Central memory CD8-positive, alpha-beta T cell (primary cell): ENCODE results near the gene SH3BP5L.

Experiments used
- ATAC-seq: fragments of 150-1000 bp; cut with Tn5 transposase; replicated peaks from 2 replicates; pipeline ENCODE4 v1.10.0; 2022; ENCODE audit warnings: mild to moderate bottlenecking, moderate FRiP score, moderate number of reproducible peaks; ENCODE audit not compliant: poor library complexity, severe bottlenecking; ENCODE audit errors: extremely low read depth
- DNase-seq, 2 donors: peaks; one replicate each; pipeline ENCODE4 v3.0.0; 2021; ENCODE audit warnings: low spot score in 2 of 2
- H3K27ac Mint-ChIP-seq: one replicate; pipeline ENCODE4 v1.8.0; 2022; ENCODE audit warnings: low read depth, mild to moderate bottlenecking, moderate library complexity, mixed read lengths
- H3K27me3 Mint-ChIP-seq: one replicate; pipeline ENCODE4 v1.8.0; 2022; ENCODE audit warnings: mixed read lengths
- H3K36me3 Mint-ChIP-seq: one replicate; pipeline ENCODE4 v1.8.0; 2022; ENCODE audit warnings: mild to moderate bottlenecking, moderate library complexity, mixed read lengths; ENCODE audit not compliant: insufficient read depth
- H3K4me1 Mint-ChIP-seq: one replicate; pipeline ENCODE4 v1.8.0; 2022; ENCODE audit warnings: mixed read lengths
- H3K4me3 Mint-ChIP-seq: one replicate; pipeline ENCODE4 v1.8.0; 2022; ENCODE audit warnings: mild to moderate bottlenecking, moderate library complexity, mixed read lengths
- H3K9me3 Mint-ChIP-seq: one replicate; pipeline ENCODE4 v1.8.0; 2022; ENCODE audit warnings: mixed read lengths

SH3BP5L gene

DNA sequence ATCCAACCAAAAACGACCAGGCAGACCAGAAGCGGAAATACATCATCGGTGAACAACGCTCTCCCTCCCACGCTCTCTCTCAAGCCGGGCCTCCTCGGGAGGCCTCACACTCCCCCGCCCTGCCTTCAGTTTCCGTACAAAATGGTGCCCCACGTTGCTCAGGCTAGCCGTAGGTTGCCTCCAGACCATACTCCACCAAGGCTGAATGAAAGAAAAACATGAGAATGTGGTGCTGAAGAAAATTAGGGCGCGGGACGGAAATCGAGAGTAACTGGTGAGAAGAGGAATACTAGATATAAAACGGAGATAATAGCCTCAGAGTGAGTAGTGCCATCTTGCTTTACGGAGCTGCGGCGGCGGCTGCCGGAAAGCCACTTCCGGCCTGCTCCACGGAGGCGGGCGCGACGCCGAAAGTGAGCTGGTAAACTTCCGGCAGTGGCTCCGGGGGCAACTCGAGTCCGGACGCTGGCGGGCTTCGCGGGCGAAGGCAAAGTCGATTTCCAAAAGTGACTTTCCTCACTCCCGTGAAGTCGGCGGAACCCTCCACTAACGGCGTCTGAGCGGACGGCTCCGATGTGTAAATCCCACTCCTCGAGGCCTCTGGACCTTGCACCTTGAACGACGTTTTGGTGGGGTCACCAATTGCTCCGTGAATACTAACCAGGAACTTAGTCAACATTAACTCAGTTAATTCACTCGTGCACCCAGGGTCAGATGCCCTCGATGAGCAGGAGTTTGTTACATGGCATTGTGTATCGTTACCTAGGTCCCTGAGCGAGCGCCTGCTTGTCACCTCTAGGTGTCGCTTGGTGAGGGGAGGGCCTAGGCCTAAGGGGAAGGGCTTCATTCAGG is at the start of gene SH3BP5L:
SH3BP5L (minus strand) TSS at position 7 of the 852 bp plus-strand sequence. CDS start 980 bp downstream, outside the sequence.
- peaks cover 58% of the 10 kb centered on the region for H3K4me1 Mint-ChIP-seq
- DNase-seq: peak; percentile 85 to 87

DNA sequence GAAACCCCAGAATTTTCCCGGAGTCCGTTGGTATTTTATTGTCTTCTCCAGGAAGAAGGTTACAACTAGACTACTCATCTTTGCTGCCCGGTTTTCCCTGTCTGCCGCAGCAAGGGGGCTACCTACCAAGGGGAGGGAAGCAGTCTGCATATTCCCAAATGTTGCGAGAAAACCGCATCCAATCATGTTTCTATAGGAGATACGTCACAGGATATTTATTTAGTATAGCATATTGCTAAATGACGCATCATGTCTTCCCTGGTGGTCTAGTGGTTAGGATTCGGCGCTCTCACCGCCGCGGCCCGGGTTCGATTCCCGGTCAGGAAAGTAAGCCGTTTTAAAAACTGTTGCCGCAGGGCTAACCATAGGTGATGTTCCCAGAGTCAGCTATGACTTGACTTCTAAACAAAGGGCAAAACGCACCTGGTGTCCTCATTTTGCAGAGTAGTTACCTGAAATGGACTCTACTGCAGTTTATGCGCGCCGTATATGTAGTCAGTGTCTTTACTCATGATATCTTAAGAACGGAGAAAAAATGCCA is 48.3 kb upstream of the SH3BP5L start:
- Mint-ChIP-seq H3K4me1 (peaks cover 22% of the 10 kb centered on the region), H3K9me3 (no peaks in the 10 kb centered on the region), H3K36me3 (peaks cover 23% of the 10 kb centered on the region), H3K27me3 (peaks cover 10% of the 10 kb centered on the region), H3K4me3 (peak overlapping the region; percentile 93), H3K27ac (peak overlapping the region; percentile 100)
- DNase-seq (peak; percentile 87 to 88), ATAC-seq (peak; percentile 64)

More for the DNA sequence above, at the start of gene SH3BP5L:
- peak; percentile 92 for ATAC-seq
- H3K27ac Mint-ChIP-seq: peak within 1 kb of the TSS; percentile 95
- peak within 1 kb of the TSS; percentile 98 for H3K4me3 Mint-ChIP-seq
- no peaks in the 10 kb centered on the region for H3K9me3 Mint-ChIP-seq
- peaks cover 18% of the 10 kb centered on the region for H3K36me3 Mint-ChIP-seq
- no peaks in the 10 kb centered on the region for H3K27me3 Mint-ChIP-seq

- DNase-seq (peak; percentile 92 to 98), ATAC-seq (peak; percentile 84)
- H3K36me3 Mint-ChIP-seq: peaks cover 23% of the 10 kb centered on the region
- H3K4me1 Mint-ChIP-seq: peaks cover 22% of the 10 kb centered on the region
- peaks cover 10% of the 10 kb centered on the region for H3K27me3 Mint-ChIP-seq
- peak overlapping the region; percentile 100 for H3K27ac Mint-ChIP-seq
- H3K9me3 Mint-ChIP-seq: no peaks in the 10 kb centered on the region
- peak overlapping the region; percentile 93 for H3K4me3 Mint-ChIP-seq
These were observed 47.8 kb upstream of the SH3BP5L start for GRCh38 chr1:248873409-248873992.

- Mint-ChIP-seq H3K9me3 (no peaks in the 10 kb centered on the region), H3K4me1 (peaks cover 22% of the 10 kb centered on the region), H3K27ac (peak overlapping the region; percentile 100), H3K36me3 (peaks cover 23% of the 10 kb centered on the region), H3K4me3 (peak overlapping the region; percentile 93), H3K27me3 (peaks cover 10% of the 10 kb centered on the region)
- DNase-seq (no peak), ATAC-seq (peak; percentile 19)
These were observed 47.2 kb upstream of the SH3BP5L start for GRCh38 chr1:248872752-248873408.

DNA sequence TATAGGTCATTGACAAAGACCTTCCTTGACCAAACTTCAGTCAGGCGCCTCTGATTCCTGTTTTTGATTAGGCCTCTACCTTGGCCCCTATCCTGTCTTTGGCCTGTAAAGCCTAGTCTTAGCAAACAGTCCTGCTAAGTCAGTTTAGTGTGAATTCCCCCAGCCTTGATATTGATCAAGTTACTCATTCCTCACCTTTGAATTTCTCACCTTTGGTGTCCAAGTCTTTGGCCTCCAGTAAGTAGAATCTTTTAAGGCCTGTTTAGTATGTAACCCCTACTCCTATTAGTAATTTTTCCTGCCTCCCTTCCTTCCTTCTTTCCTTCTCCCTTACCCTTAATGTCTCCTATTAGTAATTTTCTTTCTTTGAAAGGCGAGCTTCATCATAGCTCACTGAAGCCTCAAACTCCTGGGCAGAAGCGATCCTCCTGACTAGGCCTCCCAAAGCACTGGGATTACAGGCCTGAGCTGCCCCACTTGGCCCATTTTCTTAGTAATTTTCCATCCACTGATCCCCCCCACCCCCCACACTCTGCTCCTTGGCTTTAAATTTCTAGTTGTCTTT is 46.2 kb upstream of the SH3BP5L start:
- Mint-ChIP-seq H3K9me3 (no peaks in the 10 kb centered on the region), H3K27me3 (peaks cover 10% of the 10 kb centered on the region), H3K4me1 (peaks cover 22% of the 10 kb centered on the region), H3K4me3 (peak overlapping the region; percentile 5), H3K27ac (no peak overlapping the region), H3K36me3 (peaks cover 23% of the 10 kb centered on the region)
- ATAC-seq (no peak), DNase-seq (no peak)

DNA sequence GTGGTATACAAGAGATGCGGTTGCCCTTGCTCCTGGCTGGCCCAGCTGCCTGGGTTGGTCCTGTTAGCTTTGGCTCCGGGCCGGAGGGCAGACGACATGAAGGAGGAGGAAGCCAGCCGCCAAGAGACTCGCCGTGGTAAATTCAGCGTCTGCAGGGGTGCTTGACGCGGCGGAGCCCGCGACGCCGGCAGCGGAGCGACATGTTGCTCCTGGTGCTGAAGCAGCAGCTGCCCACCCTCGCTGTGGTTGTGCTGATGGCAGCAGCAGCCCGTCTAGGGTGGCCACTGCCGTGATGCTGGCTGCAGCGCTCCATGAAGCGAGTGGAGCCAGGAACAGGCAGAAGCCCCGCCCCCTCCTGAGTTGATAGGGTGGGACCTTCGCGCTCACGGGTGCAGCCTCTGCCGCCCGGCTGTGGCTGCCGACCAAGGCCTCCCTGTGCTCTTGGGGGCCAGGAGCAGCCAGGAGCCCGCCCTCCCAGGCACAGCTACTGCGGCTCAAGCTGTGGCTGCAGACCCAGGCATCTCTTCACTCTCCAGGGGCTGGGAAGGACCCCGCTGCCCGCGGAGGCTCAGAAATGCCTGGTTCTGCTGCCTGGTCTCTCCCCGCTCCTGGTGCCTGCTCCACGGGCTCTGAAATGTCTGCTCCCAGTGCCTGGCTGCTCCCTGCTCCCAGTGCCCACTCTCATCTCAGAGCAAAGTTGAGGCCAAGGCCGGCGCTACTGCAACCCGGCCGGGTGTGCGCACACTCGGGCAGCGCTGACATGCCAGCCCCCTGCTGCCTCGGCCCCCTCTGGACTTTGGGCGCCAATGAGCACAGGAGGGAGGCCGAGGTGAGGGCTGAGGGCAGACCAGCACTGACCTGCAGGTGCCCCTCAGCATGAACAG is 37.5 kb upstream of the SH3BP5L start:
- ATAC-seq: peak; percentile 47
- H3K9me3 Mint-ChIP-seq: no peaks in the 10 kb centered on the region

DNA sequence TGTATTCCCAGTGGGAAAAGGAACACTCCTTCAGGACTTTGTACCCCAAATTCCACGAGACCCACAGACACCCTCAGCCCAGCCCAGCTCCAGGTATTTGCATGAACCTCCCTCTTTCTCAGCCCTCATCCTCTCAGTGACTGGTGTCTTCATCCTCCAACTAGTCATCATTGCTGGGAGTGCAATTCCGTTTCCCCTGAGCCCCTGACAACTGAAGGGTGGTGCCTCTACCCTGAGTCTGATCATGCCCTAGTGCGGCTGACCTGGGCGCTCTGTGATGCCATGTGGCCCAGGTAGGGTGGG is 36.9 kb upstream of the SH3BP5L start:
- Mint-ChIP-seq H3K9me3 (no peaks in the 10 kb centered on the region), H3K36me3 (peaks cover 19% of the 10 kb centered on the region)
- ATAC-seq: peak; percentile 3

More for the DNA sequence above, 37.5 kb upstream of the SH3BP5L start:
- Mint-ChIP-seq H3K27me3 (no peaks in the 10 kb centered on the region), H3K4me3 (peak overlapping the region; percentile 72), H3K36me3 (peaks cover 15% of the 10 kb centered on the region), H3K27ac (peak overlapping the region; percentile 86), H3K4me1 (peaks cover 39% of the 10 kb centered on the region)
- peak; percentile 50 to 59 for DNase-seq

GRCh38 chr1:248861616-248862015 is 35.9 kb upstream of the SH3BP5L start:
- H3K36me3 Mint-ChIP-seq: peaks cover 19% of the 10 kb centered on the region
- H3K9me3 Mint-ChIP-seq: no peaks in the 10 kb centered on the region
- peaks cover 53% of the 10 kb centered on the region for H3K4me1 Mint-ChIP-seq
- ATAC-seq (no peak), DNase-seq (no peak)
- H3K27me3 Mint-ChIP-seq: no peaks in the 10 kb centered on the region
- no peak overlapping the region for H3K4me3 Mint-ChIP-seq
- no peak overlapping the region for H3K27ac Mint-ChIP-seq

More for the DNA sequence above, 36.9 kb upstream of the SH3BP5L start:
- H3K27ac Mint-ChIP-seq: peak overlapping the region; percentile 86
- no peaks in the 10 kb centered on the region for H3K27me3 Mint-ChIP-seq
- peaks cover 45% of the 10 kb centered on the region for H3K4me1 Mint-ChIP-seq
- DNase-seq: no peak
- H3K4me3 Mint-ChIP-seq: peak overlapping the region; percentile 72

DNA sequence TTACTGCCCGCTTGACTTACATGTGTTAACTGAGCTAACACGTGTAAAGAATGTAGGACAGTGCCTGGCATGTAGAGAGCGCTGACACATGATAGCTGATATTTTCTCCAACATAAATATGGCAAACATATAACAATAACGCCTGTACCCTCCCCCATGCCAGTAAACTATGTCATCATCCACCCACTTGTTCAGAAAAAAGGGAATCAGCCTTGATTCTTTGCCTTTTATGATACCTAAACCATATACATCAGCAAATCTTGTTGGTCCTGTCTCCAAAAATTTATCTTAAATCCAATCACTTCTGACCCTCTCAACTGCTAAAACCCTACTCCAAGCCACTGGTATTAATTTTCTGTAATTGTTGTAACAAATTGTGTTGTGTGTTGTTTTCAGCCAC is 34.3 kb upstream of the SH3BP5L start:
- Mint-ChIP-seq H3K9me3 (no peaks in the 10 kb centered on the region), H3K27me3 (no peaks in the 10 kb centered on the region), H3K27ac (peak overlapping the region; percentile 83), H3K4me3 (peak overlapping the region; percentile 82), H3K36me3 (peaks cover 21% of the 10 kb centered on the region), H3K4me1 (peaks cover 62% of the 10 kb centered on the region)
- no peak for DNase-seq
- ATAC-seq: no peak

DNA sequence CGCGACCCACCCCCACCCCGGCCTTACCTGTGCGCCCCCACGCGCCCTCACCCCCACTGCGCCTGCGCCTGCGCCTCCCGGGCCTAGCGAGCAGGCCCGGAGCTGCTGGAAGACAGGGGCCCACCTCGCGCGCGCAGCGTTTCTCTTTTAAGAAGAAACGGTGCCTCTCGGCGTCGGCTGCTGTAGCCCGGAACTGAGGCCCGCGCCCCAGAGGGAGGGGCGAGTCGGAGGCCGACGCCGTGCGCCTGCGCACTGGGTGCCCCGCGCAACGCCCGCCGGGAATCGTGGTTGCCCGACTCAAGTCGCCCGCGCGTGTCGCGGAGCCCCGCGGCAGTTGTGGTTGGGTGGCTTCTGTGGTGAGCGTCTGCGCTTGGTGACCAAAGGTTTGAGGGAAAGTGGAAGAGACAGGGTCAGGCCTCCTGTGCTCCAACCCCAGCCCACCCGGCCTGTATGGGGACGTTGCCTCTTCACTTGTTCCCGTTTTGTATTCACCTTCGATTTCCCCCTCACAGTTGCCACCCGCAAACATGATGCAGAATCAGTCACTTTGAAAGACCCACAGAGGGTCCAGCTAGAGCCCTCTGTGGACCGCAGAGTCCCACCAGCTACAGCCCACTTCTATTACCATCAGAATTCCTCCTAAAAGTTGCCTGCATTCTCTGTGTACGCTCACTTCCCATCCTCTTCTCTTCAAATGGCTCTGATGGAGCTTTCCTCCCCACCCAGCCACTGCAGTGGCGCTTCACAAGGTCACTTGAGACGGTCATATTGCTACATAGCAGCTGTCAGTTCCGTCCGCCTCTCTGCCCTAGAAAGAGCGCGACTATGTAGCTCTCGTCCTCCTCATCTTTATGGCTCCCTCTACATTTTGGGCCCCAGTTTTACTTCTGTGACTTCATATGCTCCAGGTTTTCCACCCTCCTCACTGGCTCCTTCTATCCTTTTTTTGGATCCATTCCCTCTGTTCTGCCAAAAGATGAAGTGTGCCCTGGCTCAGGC is 33.5 kb upstream of the SH3BP5L start, which contains the start of gene ZNF692:
ZNF692 (minus strand) TSS at position 195 of the 999 bp plus-strand sequence. CDS start 776 bp downstream, outside the sequence.
- Mint-ChIP-seq H3K36me3 (peaks cover 21% of the 10 kb centered on the region), H3K4me1 (peaks cover 56% of the 10 kb centered on the region), H3K27ac (peak within 1 kb of the TSS; percentile 83), H3K4me3 (peak within 1 kb of the TSS; percentile 82), H3K9me3 (no peaks in the 10 kb centered on the region), H3K27me3 (no peaks in the 10 kb centered on the region)
- DNase-seq: peak; percentile 92 to 93
- ATAC-seq: peak; percentile 89
